ENCODE results near the gene TGFB3. TPM values are rescaled to one million over a fixed set of nuclear protein-coding genes. Genes with fewer than 3 reads are reported as not detected.

Gene TGFB3
- total RNA-seq, 1 donor from 2014 or later, result 2.4 TPM

DNA sequence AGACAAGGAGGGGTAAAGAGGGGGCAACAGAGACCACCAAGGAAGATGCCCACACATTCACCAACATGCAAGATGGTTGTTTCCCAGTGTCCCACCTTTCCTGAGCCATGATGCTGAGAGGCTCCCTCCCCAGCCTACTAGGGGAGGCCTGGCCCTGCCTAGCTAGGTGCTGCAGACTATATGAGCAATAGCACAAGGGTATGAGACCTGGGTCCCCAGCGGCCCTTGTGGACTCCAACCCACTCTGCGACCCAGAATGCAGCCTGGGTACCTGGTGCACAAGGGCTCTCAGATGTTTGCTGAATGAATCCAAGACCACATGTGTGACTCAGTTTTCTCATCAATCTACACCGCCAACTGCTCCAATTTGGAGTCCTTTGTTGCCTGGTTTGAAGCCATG is 13.9 kb downstream of the TGFB3 start:
- H3K4me3 Mint-ChIP-seq, result no peak overlapping the region
- no peaks in the 10 kb centered on the region for H3K9me3 Mint-ChIP-seq
- H3K36me3 Mint-ChIP-seq (ENCODE audit: low read depth), result no peaks in the 10 kb centered on the region
- no peak for DNase-seq
- intact Hi-C loops (cut with micrococcal nuclease), result no loop called here
- H3K27ac Mint-ChIP-seq, result no peak overlapping the region
- H3K27me3 Mint-ChIP-seq, result no peaks in the 10 kb centered on the region
- no peaks in the 10 kb centered on the region for H3K4me1 Mint-ChIP-seq

DNA sequence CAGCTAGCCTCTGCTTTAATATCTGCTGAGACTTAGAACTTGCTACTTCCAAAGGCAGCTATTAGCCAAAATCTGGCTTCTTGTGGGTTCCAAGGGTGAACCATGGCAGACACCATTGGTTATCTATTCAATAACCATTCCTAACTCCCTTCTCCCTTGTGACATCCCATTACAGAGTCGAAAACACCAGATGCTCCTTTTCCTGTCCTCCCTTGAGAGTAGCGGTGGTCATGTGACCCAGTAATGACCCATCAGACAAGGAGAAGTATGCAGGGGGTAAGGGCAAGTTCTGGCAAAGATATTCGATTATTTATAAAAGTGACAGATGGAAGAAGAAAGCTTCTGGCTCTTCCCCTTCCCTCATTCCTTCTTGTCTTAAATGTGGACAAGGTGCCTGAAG is 20.1 kb downstream of the TGFB3 start:
- Mint-ChIP-seq H3K36me3 (ENCODE audit: low read depth) (no peaks in the 10 kb centered on the region), H3K27ac (no peak overlapping the region), H3K9me3 (no peaks in the 10 kb centered on the region), H3K4me3 (no peak overlapping the region), H3K27me3 (no peaks in the 10 kb centered on the region), H3K4me1 (no peaks in the 10 kb centered on the region)
- intact Hi-C loops (cut with micrococcal nuclease), result no loop called here
- DNase-seq, result no peak

DNA sequence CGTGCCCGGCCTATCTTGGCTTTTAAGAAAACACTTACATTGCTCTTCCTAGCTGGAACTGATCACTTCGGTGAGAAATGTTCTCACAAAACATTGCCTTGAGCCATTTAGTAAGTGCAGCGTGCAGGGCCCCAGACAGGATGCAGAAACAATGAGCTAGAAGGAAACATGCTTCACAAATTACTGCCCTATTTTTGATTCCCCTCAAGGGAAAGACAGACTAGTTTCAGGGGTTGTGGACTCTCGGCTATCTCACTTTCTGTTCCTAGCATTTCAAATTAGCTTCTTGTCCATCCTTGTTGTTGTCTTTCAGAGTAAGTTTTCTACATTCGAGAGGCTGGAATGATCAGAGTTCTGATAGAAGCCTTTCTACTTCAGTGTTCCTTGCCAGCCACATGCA is 21.6 kb downstream of the TGFB3 start:
- Mint-ChIP-seq H3K9me3 (no peaks in the 10 kb centered on the region), H3K27ac (no peak overlapping the region), H3K27me3 (no peaks in the 10 kb centered on the region), H3K36me3 (ENCODE audit: low read depth) (no peaks in the 10 kb centered on the region), H3K4me3 (no peak overlapping the region), H3K4me1 (no peaks in the 10 kb centered on the region)
- intact Hi-C loops (cut with micrococcal nuclease), result no loop called here
- no peak for DNase-seq

DNA sequence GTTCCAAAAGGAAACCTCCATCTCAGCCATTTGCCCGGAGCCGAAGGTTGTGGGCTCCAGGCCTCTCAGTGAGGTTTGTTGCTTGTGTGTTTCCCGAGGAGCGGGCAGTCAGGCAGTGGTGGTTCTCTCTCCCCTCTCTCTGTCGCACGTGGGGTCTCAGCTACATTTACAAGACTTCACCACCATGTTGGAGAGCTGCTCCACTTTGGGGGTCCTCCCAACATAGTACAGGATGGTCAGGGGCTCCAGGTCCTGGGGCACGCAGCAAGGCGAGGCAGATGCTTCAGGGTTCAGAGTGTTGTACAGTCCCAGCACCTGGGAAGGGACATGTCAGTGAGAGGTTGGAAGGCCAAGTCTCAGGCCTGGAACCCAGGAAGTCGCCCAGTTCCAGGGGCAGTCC is 22.8 kb downstream of the TGFB3 start:
- H3K36me3 Mint-ChIP-seq (ENCODE audit: low read depth), result no peaks in the 10 kb centered on the region
- no peaks in the 10 kb centered on the region for H3K9me3 Mint-ChIP-seq
- intact Hi-C loops (cut with micrococcal nuclease), result no loop called here
- no peaks in the 10 kb centered on the region for H3K4me1 Mint-ChIP-seq
- H3K27me3 Mint-ChIP-seq, result no peaks in the 10 kb centered on the region
- H3K4me3 Mint-ChIP-seq, result no peak overlapping the region
- no peak for DNase-seq
- no peak overlapping the region for H3K27ac Mint-ChIP-seq

DNA sequence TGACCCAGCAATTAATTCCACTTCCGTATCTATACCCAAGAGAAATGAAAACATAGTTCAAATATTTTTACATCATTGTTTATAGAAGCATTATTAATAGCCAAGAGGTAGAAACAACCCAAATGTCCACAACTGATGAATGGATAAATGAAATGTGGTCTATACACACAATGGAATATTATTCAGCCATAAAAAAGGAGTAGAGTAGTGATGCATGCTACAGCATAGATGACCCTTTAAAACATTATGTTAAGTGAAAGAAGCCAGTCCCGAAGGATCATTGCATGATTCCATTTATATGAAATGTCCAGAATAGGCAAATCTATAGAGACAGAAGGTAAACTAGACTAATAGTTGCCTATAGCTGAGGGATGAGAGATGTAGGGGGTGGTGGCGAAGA is 29.3 kb downstream of the TGFB3 start:
- Mint-ChIP-seq H3K27me3 (no peaks in the 10 kb centered on the region), H3K27ac (no peak overlapping the region), H3K4me3 (no peak overlapping the region), H3K9me3 (peaks cover 3% of the 10 kb centered on the region), H3K36me3 (ENCODE audit: low read depth) (peaks cover 2% of the 10 kb centered on the region), H3K4me1 (no peaks in the 10 kb centered on the region)
- intact Hi-C loops (cut with micrococcal nuclease), result no loop called here
- DNase-seq, result no peak

DNA sequence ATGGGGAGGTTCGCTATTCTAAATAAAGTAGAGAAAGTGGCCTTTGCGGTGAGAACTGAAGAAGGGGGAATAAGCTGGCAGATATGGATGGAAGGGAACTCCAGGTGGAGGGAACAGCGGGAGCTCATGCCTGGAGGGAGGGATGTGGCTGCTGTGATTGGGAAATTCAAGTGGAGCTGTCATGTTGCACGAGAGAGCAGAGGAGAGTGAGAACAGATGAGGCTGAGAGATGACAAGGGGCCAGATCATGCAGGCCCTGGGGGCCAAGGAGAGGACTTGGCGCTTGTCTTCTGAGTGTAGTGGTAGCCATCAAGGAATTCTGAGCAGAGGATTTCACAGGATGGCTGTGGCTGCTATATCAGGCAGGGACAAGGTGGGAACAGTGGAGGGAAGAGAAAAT is 35.0 kb downstream of the TGFB3 start:
- DNase-seq, result no peak
- Mint-ChIP-seq H3K4me1 (no peaks in the 10 kb centered on the region), H3K36me3 (ENCODE audit: low read depth) (peaks cover 3% of the 10 kb centered on the region), H3K4me3 (no peak overlapping the region), H3K27ac (no peak overlapping the region), H3K9me3 (no peaks in the 10 kb centered on the region), H3K27me3 (no peaks in the 10 kb centered on the region)
- intact Hi-C loops (cut with micrococcal nuclease), result no loop called here

DNA sequence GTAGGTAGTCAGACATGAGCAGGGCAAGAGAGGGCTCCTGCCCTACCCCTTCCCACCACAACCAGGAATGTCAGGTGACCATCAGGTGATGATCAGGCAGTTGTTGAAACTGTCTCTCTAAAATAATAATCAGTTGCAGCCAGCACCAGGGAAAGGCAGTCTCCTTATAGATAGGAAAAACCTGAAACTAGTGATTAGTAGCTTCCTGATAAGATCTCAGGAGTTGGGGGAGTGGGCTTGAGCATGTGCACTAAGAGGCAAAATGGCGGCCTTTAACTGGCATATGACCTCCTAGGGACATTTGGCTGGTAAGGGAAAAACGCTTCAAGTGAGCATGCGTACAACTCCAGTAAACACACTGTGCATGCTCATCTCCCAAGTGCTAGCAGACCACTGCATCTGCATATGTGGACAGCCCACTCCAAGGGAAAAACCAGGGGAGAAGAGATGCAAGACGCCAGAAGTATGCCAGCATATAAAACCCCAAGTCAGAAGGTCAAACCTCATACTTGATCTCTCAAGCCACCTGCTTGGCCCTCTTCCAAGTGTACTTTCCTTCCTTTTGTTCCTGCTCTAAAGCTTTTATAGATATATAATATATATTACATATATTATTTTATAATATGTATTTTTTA is 37.1 kb downstream of the TGFB3 start:
- H3K36me3 Mint-ChIP-seq (ENCODE audit: low read depth), result peaks cover 3% of the 10 kb centered on the region
- no peak overlapping the region for H3K27ac Mint-ChIP-seq
- no peaks in the 10 kb centered on the region for H3K27me3 Mint-ChIP-seq
- intact Hi-C loops (cut with micrococcal nuclease), result no loop called here
- H3K9me3 Mint-ChIP-seq, result no peaks in the 10 kb centered on the region
- H3K4me3 Mint-ChIP-seq, result no peak overlapping the region
- DNase-seq, result no peak
- H3K4me1 Mint-ChIP-seq, result no peaks in the 10 kb centered on the region

DNA sequence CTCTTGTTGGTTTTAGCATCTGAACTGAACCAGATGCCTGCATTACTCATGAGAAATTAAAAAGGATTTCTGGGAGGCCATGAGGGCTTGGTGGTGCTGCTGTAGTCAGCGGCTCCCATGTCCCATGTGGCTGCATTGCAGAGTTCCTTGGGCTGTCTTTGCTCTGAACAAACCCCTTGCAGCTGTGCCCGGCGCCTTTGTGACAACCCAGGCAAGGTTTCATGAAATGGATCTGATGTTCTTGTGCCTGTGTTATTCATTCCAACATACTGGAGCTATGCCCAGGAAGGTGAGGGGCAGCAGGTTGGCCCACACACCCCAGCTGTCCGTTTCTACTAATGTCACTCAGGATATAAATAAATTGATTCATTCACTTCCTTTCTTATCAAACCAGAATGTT is 40.8 kb downstream of the TGFB3 start:
- intact Hi-C loops (cut with micrococcal nuclease), result no loop called here
- no peaks in the 10 kb centered on the region for H3K27me3 Mint-ChIP-seq
- DNase-seq, result no peak
- H3K36me3 Mint-ChIP-seq (ENCODE audit: low read depth), result peaks cover 3% of the 10 kb centered on the region
- H3K4me3 Mint-ChIP-seq, result no peak overlapping the region
- H3K27ac Mint-ChIP-seq, result no peak overlapping the region
- no peaks in the 10 kb centered on the region for H3K4me1 Mint-ChIP-seq
- H3K9me3 Mint-ChIP-seq, result no peaks in the 10 kb centered on the region

DNA sequence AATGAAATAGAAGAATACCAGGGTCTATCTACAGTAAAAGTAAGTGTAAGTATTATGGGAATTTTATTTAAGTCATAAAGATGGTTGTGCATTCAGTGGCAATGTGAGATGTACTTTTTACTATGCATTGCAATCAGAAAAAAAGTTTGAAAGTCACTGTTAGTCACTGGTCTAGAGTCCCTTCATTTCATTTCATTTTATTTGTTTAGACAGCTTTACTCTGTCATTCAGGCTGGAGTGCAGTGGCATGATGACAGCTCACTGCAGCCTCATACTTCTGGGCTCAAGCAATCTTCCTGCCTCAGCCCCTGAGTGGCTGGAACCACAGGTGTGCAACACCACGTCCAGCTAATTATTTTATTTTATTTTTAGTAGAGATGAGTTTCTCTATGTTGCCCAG is 42.6 kb downstream of the TGFB3 start:
- Mint-ChIP-seq H3K27ac (no peak overlapping the region), H3K9me3 (no peaks in the 10 kb centered on the region), H3K4me1 (peaks cover 2% of the 10 kb centered on the region), H3K27me3 (no peaks in the 10 kb centered on the region), H3K4me3 (no peak overlapping the region), H3K36me3 (ENCODE audit: low read depth) (peaks cover 3% of the 10 kb centered on the region)
- no peak for DNase-seq
- intact Hi-C loops (cut with micrococcal nuclease), result no loop called here

DNA sequence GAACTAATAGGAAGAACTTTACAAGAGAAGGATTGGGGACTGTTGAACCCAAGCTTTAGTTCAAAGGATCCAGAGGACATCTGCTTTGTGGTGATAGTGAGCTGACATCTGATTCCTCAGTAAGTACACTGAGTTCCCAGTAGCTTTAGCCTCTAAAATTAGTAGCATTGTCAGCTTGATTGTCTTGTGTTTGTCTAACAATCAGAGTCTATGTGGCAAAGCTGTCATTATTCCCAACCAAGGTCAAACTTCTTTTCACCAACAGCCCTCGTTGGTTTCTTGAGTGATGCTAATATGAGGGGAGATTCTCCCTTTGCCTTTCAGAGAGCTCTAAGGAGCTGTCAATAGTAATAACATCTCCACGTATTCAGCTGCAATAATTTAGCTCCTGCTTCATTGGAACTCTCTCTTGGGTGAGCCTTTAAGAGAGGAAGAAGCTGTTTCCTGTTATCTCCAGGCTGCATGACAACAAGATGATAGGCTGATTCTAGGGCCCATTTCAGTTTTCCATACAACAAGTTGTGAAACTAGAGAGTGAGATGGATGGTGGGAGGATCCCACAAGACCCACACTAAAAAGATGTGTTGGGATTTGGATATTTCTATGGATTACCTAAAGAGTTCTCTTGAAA is 46.7 kb downstream of the TGFB3 start:
- H3K27ac Mint-ChIP-seq, result no peak overlapping the region
- H3K9me3 Mint-ChIP-seq, result no peaks in the 10 kb centered on the region
- no peak overlapping the region for H3K4me3 Mint-ChIP-seq
- H3K36me3 Mint-ChIP-seq (ENCODE audit: low read depth), result no peaks in the 10 kb centered on the region
- no peaks in the 10 kb centered on the region for H3K27me3 Mint-ChIP-seq
- DNase-seq, result no peak
- peaks cover 2% of the 10 kb centered on the region for H3K4me1 Mint-ChIP-seq
- intact Hi-C loops (cut with micrococcal nuclease), result no loop called here

DNA sequence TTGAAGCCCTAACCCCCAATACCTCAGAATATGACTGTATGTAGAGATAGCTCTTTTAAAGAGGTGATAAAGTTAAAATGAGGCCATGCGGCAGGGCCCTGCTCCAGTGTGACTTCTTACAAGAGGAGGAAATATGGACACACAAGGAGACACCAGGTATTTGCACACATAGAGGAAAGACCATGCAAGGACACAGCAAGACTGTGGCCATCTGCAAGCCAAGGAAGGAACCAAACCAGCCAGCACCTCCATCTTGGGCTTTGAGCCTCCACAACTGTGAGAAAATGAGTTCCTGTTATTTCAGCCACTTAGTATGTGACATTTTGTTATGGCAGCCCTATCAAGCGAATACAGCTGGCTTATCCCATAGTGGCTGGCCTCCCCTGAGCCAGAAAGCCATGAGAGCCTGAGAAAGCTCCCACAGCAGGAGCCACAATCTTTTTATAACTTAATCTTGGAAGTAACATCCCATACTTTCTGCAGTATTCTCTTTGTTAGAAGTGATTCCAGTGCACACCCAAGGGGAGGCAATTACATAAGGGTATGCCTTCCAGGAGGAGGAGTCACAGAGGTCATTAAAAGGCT is 48.0 kb downstream of the TGFB3 start:
- no peak overlapping the region for H3K27ac Mint-ChIP-seq
- no peak for DNase-seq
- intact Hi-C loops (cut with micrococcal nuclease), result no loop called here
- peaks cover 2% of the 10 kb centered on the region for H3K4me1 Mint-ChIP-seq
- no peaks in the 10 kb centered on the region for H3K27me3 Mint-ChIP-seq
- no peak overlapping the region for H3K4me3 Mint-ChIP-seq
- no peaks in the 10 kb centered on the region for H3K36me3 Mint-ChIP-seq (ENCODE audit: low read depth)
- no peaks in the 10 kb centered on the region for H3K9me3 Mint-ChIP-seq

DNA sequence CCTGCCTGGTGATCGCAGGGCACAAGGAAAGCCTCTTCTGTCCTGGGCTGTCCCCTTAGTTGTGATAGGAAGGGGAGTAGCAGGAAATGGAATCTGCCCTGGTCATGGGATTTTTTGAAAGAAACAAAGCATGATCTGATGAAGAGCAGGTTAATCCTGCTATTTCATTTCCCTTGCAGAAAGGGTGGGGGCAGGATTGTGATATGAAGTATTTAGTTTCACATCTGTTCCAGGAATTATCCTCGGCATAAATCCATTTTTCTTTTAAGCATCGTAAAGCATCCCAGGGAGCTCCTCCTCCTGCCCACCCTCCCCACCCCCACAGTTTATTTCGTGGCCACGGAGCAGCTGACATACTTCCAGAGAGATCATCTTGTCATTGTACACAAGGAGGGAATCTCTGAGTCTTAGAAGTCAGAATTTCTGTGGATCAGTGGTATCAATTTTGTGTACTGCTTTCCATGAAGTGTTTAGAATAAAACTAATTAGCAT is 53.1 kb downstream of the TGFB3 start:
- Mint-ChIP-seq H3K4me3 (no peak overlapping the region), H3K9me3 (no peaks in the 10 kb centered on the region), H3K4me1 (no peaks in the 10 kb centered on the region), H3K27ac (no peak overlapping the region), H3K27me3 (no peaks in the 10 kb centered on the region), H3K36me3 (ENCODE audit: low read depth) (no peaks in the 10 kb centered on the region)
- DNase-seq, result no peak
- intact Hi-C loops (cut with micrococcal nuclease), result no loop called here

DNA sequence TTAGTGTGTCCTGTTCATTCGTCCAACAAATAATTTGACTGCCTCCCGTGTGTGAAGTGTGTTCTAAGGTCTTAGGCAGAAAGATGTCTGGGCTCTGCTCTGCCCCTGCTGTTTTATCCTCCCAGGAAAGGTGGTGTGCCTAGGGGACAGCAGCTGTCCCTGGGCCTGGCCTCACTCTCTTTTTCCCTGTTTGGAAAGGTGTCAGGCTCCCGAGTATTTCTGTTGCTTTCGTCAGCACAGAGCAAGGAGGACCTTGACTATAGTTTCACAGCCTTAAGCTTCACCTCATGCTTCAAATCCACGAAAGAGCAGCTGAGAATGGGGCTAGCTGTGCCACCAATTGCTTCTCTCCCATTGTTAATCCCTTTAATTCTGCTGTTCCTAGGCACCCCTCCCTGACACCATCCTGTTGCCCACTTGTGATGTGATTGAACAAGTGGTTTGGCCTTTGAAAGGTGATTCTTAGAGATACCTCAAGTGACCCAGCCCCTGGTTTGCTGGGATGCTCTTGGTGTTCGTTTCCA is 54.2 kb downstream of the TGFB3 start:
- Mint-ChIP-seq H3K4me3 (no peak overlapping the region), H3K27me3 (no peaks in the 10 kb centered on the region), H3K4me1 (no peaks in the 10 kb centered on the region), H3K9me3 (no peaks in the 10 kb centered on the region), H3K36me3 (ENCODE audit: low read depth) (no peaks in the 10 kb centered on the region), H3K27ac (no peak overlapping the region)
- no peak for DNase-seq
- intact Hi-C loops (cut with micrococcal nuclease), result no loop called here

DNA sequence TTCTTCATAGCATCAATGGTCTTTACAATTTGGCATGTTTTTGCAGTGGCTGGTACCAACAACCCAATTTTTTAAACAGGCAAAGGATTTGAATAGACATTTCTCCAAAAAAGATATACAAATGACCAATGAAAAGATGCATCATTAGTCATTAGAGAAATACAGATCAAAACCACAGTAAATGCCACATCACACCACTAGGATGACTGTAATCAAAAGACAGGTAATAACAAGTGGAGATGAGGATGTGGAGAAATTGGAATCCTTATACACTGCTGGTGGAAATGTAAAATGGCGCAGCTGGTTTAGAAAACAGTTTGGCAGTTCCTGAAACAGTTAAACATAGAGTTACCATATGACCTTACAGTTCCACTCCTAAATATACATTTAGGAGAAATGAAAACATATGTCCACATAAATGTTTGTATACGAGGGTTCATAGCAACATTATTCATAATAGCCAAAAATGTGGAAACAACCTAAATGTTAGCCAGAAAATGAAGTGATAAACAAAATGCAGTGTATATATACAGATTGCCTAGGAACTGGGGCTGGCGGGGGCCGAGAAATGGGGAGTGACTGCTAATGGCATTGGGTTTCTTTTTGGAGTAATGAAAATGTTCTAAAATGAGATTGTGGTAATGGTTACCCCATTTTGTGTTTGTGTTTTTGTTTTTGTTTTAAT is 55.2 kb downstream of the TGFB3 start:
- DNase-seq, result no peak
- H3K4me1 Mint-ChIP-seq, result no peaks in the 10 kb centered on the region
- H3K36me3 Mint-ChIP-seq (ENCODE audit: low read depth), result no peaks in the 10 kb centered on the region
- H3K27ac Mint-ChIP-seq, result no peak overlapping the region
- H3K4me3 Mint-ChIP-seq, result no peak overlapping the region
- no peaks in the 10 kb centered on the region for H3K27me3 Mint-ChIP-seq
- intact Hi-C loops (cut with micrococcal nuclease), result no loop called here
- H3K9me3 Mint-ChIP-seq, result no peaks in the 10 kb centered on the region

Data from activated CD4-positive, alpha-beta T cell treated with anti-CD3 and anti-CD28 coated beads, Interleukin-2, amount 10 ng/mL, durations not matched to agents 24 days and 14 days (primary cell).